Liver (tissue), 9 donors: ENCODE measurements around the gene TIMM13. TPM values are rescaled to one million over a fixed set of nuclear protein-coding genes. Genes with fewer than 3 reads are reported as not detected.

Experiments
- DNase-seq: peaks from one replicate; pipeline ENCODE4 v3.0.0-alpha.2; 2017; ENCODE audit warnings: low spot score
- H3K27ac ChIP-seq, 2 donors: one replicate each; pipeline ENCODE4 v1.7.0; 2013; ENCODE audit warnings: inconsistent platforms in 2 of 2, low read length in 2 of 2, control low read depth in 1 of 2, low read depth in 1 of 2, mild to moderate bottlenecking in 1 of 2
- H3K27me3 ChIP-seq, 4 donors: one replicate each; pipeline versions ENCODE4 v1.6.1 to v1.7.0; 2013; ENCODE audit warnings: low read length in 3 of 4, inconsistent platforms in 1 of 4, mild to moderate bottlenecking in 1 of 4, moderate library complexity in 1 of 4; ENCODE audit not compliant: control insufficient read depth in 4 of 4, insufficient read depth in 4 of 4
- H3K36me3 ChIP-seq, 4 donors: one replicate each; pipeline versions ENCODE4 v1.6.1 to v1.7.0; 2013; ENCODE audit warnings: low read length in 3 of 4, mild to moderate bottlenecking in 3 of 4, low read depth in 1 of 4, moderate library complexity in 1 of 4; ENCODE audit not compliant: control insufficient read depth in 4 of 4, insufficient read depth in 3 of 4
- H3K4me1 ChIP-seq, 4 donors: one replicate each; pipeline versions ENCODE4 v1.6.1 to v1.7.0; 2013; ENCODE audit warnings: low read length in 3 of 4, mild to moderate bottlenecking in 3 of 4, moderate library complexity in 1 of 4; ENCODE audit not compliant: control insufficient read depth in 4 of 4, insufficient read depth in 4 of 4
- H3K4me3 ChIP-seq, 3 donors: one replicate each; pipeline versions ENCODE4 v1.6.1 to v1.7.0; 2013; ENCODE audit warnings: low read length in 3 of 3, control low read depth in 1 of 3, low read depth in 1 of 3, mild to moderate bottlenecking in 1 of 3
- H3K9ac ChIP-seq, 2 donors: one replicate each; pipeline ENCODE4 v1.7.0; 2013; ENCODE audit warnings: low read length in 2 of 2, mild to moderate bottlenecking in 2 of 2, moderate library complexity in 2 of 2, control low read depth in 1 of 2, low read depth in 1 of 2
- H3K9me3 ChIP-seq, 4 donors: one replicate each; pipeline versions ENCODE4 v1.6.1 to v1.7.0; 2013; ENCODE audit warnings: low read length in 3 of 4; ENCODE audit not compliant: control insufficient read depth in 4 of 4
- ATF3 ChIP-seq: IDR thresholded peaks from 2 replicates; pipeline ENCODE4 v1.6.1; 2016; ENCODE audit warnings: antibody characterized with exemption
- CTCF ChIP-seq: fragments of 150-350 bp; IDR thresholded peaks from 2 replicates; pipeline ENCODE4 v1.5.1; 2017; ENCODE audit warnings: improper control_type of control experiment, low read depth, low read length; ENCODE audit not compliant: missing input control
- EGR1 ChIP-seq, 2 donors: IDR thresholded peaks; 2 replicates each; pipeline ENCODE4 v1.6.1; 2016 to 2018; ENCODE audit warnings: antibody characterized with exemption in 2 of 2, low read depth in 2 of 2
- FOXA1 ChIP-seq: IDR thresholded peaks from 2 replicates; pipeline ENCODE4 v1.6.1; 2016; ENCODE audit warnings: antibody characterized with exemption
- FOXA2 ChIP-seq: IDR thresholded peaks from 2 replicates; pipeline ENCODE4 v1.6.1; 2016; ENCODE audit warnings: antibody characterized with exemption
- GABPA ChIP-seq, 2 donors: IDR thresholded peaks in 1 of 2; conservative IDR thresholded peaks in 1 of 2; 2 replicates each; pipeline ENCODE4 v1.6.1; 2016; ENCODE audit warnings: antibody characterized with exemption in 2 of 2, mild to moderate bottlenecking in 1 of 2, moderate library complexity in 1 of 2
- HNF4A ChIP-seq, 2 donors: conservative IDR thresholded peaks; 2 replicates each; pipeline ENCODE4 v1.6.1; 2016; ENCODE audit warnings: antibody characterized with exemption in 2 of 2, mild to moderate bottlenecking in 2 of 2
- HNF4G ChIP-seq: IDR thresholded peaks from 2 replicates; pipeline ENCODE4 v1.6.1; 2016; ENCODE audit warnings: antibody characterized with exemption
- JUND ChIP-seq, 2 donors: IDR thresholded peaks; 2 replicates each; pipeline ENCODE4 v1.6.1; 2016; ENCODE audit warnings: antibody characterized with exemption in 2 of 2
- MAX ChIP-seq: IDR thresholded peaks from 2 replicates; pipeline ENCODE4 v1.6.1; 2016; ENCODE audit warnings: antibody characterized with exemption
- NR2F2 ChIP-seq: IDR thresholded peaks from 2 replicates; pipeline ENCODE4 v1.6.1; 2016; ENCODE audit warnings: antibody characterized with exemption
- RAD21 ChIP-seq, 2 donors: IDR thresholded peaks; 2 replicates each; pipeline ENCODE4 v1.6.1; 2016; ENCODE audit warnings: antibody characterized with exemption in 2 of 2, mild to moderate bottlenecking in 2 of 2
- REST ChIP-seq: IDR thresholded peaks from 2 replicates; pipeline ENCODE4 v1.6.1; 2016; ENCODE audit warnings: antibody characterized with exemption, mild to moderate bottlenecking
- RXRA ChIP-seq, 2 donors: IDR thresholded peaks; 2 replicates each; pipeline ENCODE4 v1.6.1; 2017 to 2018; ENCODE audit warnings: antibody characterized with exemption in 2 of 2, mild to moderate bottlenecking in 1 of 2
- SP1 ChIP-seq: IDR thresholded peaks from 2 replicates; pipeline ENCODE4 v1.6.1; 2018; ENCODE audit warnings: antibody characterized with exemption, mild to moderate bottlenecking
- TAF1 ChIP-seq: conservative IDR thresholded peaks from 2 replicates; pipeline ENCODE4 v1.6.1; 2016; ENCODE audit warnings: antibody characterized with exemption, mild to moderate bottlenecking
- YY1 ChIP-seq: IDR thresholded peaks from 2 replicates; pipeline ENCODE4 v1.6.1; 2016; ENCODE audit warnings: antibody characterized with exemption, mild to moderate bottlenecking
- ZBTB33 ChIP-seq: IDR thresholded peaks from 2 replicates; pipeline ENCODE4 v1.6.1; 2016; ENCODE audit warnings: antibody characterized with exemption
- WGBS: extraction: QIAGEN DNeasy Blood & Tissue Kit; methylation state at CpG from one replicate; pipeline ENCODE4 v1.1.7; 2013; 5-methylcytosine and 5-hydroxymethylcytosine counted together
- polyA plus RNA-seq, 2 donors: library from polyadenylated mRNA; stranded (reverse) in 1 of 2; unstranded in 1 of 2; fragments of 200-250 nt in 1 of 2; fragments of >200 nt in 1 of 2; fragmentation: Nextera tagmentation in 1 of 2; extraction: Ambion mirVana in 1 of 2; gene quantifications; one replicate each; pipeline versions ENCODE4 v1.2.1 to v1.2.3, GENCODE V29; 2013 to 2015
- total RNA-seq, 2 donors: library from RNA; depleted of rRNA; stranded (reverse); fragments of >200 nt; gene quantifications; one replicate each; pipeline ENCODE4 v1.2.3, GENCODE V29; 2014
- donor health status: healthy.
- donor health status: healthy.
- donor health status: healthy.
- donor health status: healthy.
- donor health status: healthy.

The TIMM13 gene
- total and polyA plus RNA-seq, 4 donors, result 21.6 to 137 (median 43.4) TPM

- H3K4me3 ChIP-seq, result no peak overlapping the region
- H3K4me1 ChIP-seq, result peaks cover 5 to 6% (median 6%) of the 10 kb centered on the region in 4 donors
- H3K27ac ChIP-seq, result no peak overlapping the region
- no peak overlapping the region for H3K9ac ChIP-seq
- H3K27me3 ChIP-seq, result no peaks in the 10 kb centered on the region
- no peaks in the 10 kb centered on the region for H3K9me3 ChIP-seq
- 96% methylated on average over 7 of the region's 7 CpGs for WGBS
- TF ChIP-seq EGR1 (IDR thresholded peaks at IDR 0.05; ENCODE audit: low read depth in 2 of 2) (no peak), HNF4G (no peak), FOXA2 (no peak), RAD21 (IDR thresholded peaks at IDR 0.05) (no peak), CTCF (no peak), GABPA (IDR thresholded peaks at IDR 0.05 in 1 of 2, conservative IDR thresholded peaks at IDR 0.05 in 1 of 2) (no peak), TAF1 (no peak), SP1 (no peak), HNF4A (conservative IDR thresholded peaks at IDR 0.05) (no peak), RXRA (IDR thresholded peaks at IDR 0.05) (no peak), REST (no peak), NR2F2 (no peak), FOXA1 (no peak), MAX (no peak), ZBTB33 (no peak), YY1 (no peak), JUND (IDR thresholded peaks at IDR 0.05) (no peak), ATF3 (no peak)
- no peak for DNase-seq
- H3K36me3 ChIP-seq, result peaks cover 0 to 2% (median under 1%) of the 10 kb centered on the region in 4 donors
Measured at GRCh38 chr19:2419754-2420153, 7.6 kb downstream of the TIMM13 start.
